K562 (cell line): ENCODE data around the gene ZNF335. TPM values are rescaled to one million over a fixed set of nuclear protein-coding genes. Genes with fewer than 3 reads are reported as not detected.
A peak's percentile ranks its signal among the peaks of the same experiment; 100 is the strongest.

ENCODE experiments used
- CC2D1A ChIP-seq: fragments of 450-650 bp; IDR thresholded peaks from 2 replicates; pipeline ENCODE4 v1.6.1; 2017; ENCODE audit warnings: mild to moderate bottlenecking
- CHD1 ChIP-seq: fragments of 200-600 bp; sonication (generic); IDR thresholded peaks from one replicate; pipeline ENCODE4 v1.6.1; 2012; ENCODE audit warnings: mild to moderate bottlenecking, moderate library complexity, low read length, inconsistent platforms
- DPF2 ChIP-seq: fragments of 450-650 bp; IDR thresholded peaks from 2 replicates; pipeline ENCODE4 v1.6.1; 2016
- E2F3 ChIP-seq: fragments of 250-450 bp; sonication (Bioruptor Pico); IDR thresholded peaks from 2 replicates; pipeline ENCODE4 v1.4.0; 2020; ENCODE audit warnings: mild to moderate bottlenecking
- ESRRB ChIP-seq: fragments of 250-450 bp; sonication (Bioruptor Pico); IDR thresholded peaks from 2 replicates; pipeline ENCODE4 v1.5.0; 2020; ENCODE audit warnings: mild to moderate bottlenecking, moderate library complexity, borderline replicate concordance
- FOXJ2 ChIP-seq: fragments of 200-800 bp; sonication (Bioruptor generic); IDR thresholded peaks from 2 replicates; pipeline ENCODE4 v1.6.1; 2016; ENCODE audit warnings: missing genetic modification characterization, missing compliant biosample characterization
- HCFC1 ChIP-seq: IDR thresholded peaks from 2 replicates; pipeline ENCODE4 v1.6.1; 2012; ENCODE audit warnings: low read depth, low read length, improper control_type of control experiment
- HDAC6 ChIP-seq: IDR thresholded peaks from 2 replicates; pipeline ENCODE4 v1.6.1; 2012; ENCODE audit warnings: low read depth, mild to moderate bottlenecking, control low read depth, inconsistent platforms, low read length, moderate library complexity
- ID3 ChIP-seq, 2 experiments: fragments of 250-450 bp in 1 of 2; fragments of 450-650 bp in 1 of 2; sonication (Bioruptor Pico) in 1 of 2; IDR thresholded peaks; 2 replicates each; pipeline versions ENCODE4 v1.6.1 to v1.8.0; 2016 to 2021; ENCODE audit warnings: mild to moderate bottlenecking in 2 of 2, moderate library complexity in 2 of 2, missing compliant biosample characterization in 1 of 2, missing genetic modification characterization in 1 of 2
- KLF1 ChIP-seq: fragments of 450-650 bp; IDR thresholded peaks from 2 replicates; pipeline ENCODE4 v1.6.1; 2016; ENCODE audit warnings: missing genetic modification characterization, missing compliant biosample characterization
- MAFG ChIP-seq: fragments of 450-650 bp; conservative IDR thresholded peaks from 2 replicates; pipeline ENCODE4 v1.6.1; 2016; ENCODE audit warnings: missing genetic modification characterization, missing compliant biosample characterization
- NRF1 ChIP-seq, 2 experiments: fragments of 450-650 bp; IDR thresholded peaks in 1 of 2; conservative IDR thresholded peaks in 1 of 2; 2 replicates each; pipeline ENCODE4 v1.6.1; 2014; ENCODE audit warnings: mild to moderate bottlenecking in 2 of 2
- RBBP5 ChIP-seq: fragments of 200-600 bp; sonication (generic); IDR thresholded peaks from 2 replicates; pipeline ENCODE4 v1.6.1; 2012; ENCODE audit warnings: borderline replicate concordance, mild to moderate bottlenecking, low read length, control low read depth, inconsistent platforms; ENCODE audit not compliant: insufficient read depth, poor library complexity, severe bottlenecking
- RBM22 ChIP-seq: fragments of 200-400 bp; formaldehyde crosslinking; IDR thresholded peaks from 2 replicates; pipeline ENCODE4 v1.6.1; 2018; ENCODE audit warnings: low read length, low read depth; ENCODE audit not compliant: poor library complexity, severe bottlenecking
- SIRT6 ChIP-seq: IDR thresholded peaks from one replicate; pipeline ENCODE4 v1.6.1; 2012; ENCODE audit warnings: low read depth, mild to moderate bottlenecking, control low read depth, inconsistent platforms, low read length, moderate library complexity
- TAF9B ChIP-seq: fragments of 450-650 bp; IDR thresholded peaks from 2 replicates; pipeline ENCODE4 v1.6.1; 2018; ENCODE audit warnings: mild to moderate bottlenecking; ENCODE audit not compliant: partially characterized antibody
- YY1 ChIP-seq, 3 experiments: IDR thresholded peaks; 2 replicates each; pipeline ENCODE4 v1.6.1; 2011; ENCODE audit warnings: low read length in 2 of 3, mild to moderate bottlenecking in 2 of 3, moderate library complexity in 2 of 3, borderline replicate concordance in 1 of 3, control low read depth in 1 of 3, low read depth in 1 of 3; ENCODE audit not compliant: insufficient read depth in 3 of 3, insufficient replicate concordance in 2 of 3, control insufficient read depth in 1 of 3, insufficient read length in 1 of 3; ENCODE audit errors: extremely low read depth in 1 of 3
- ZC3H11A ChIP-seq: IDR thresholded peaks from 2 replicates; pipeline ENCODE4 v1.6.1; 2012; ENCODE audit warnings: low read depth, low read length, improper control_type of control experiment
- ZKSCAN3 ChIP-seq: fragments of 250-450 bp; sonication (Bioruptor Pico); IDR thresholded peaks from 2 replicates; pipeline ENCODE4 v1.4.0; 2020
- ZNF140 ChIP-seq: fragments of 250-450 bp; sonication (Bioruptor Pico); IDR thresholded peaks from 2 replicates; pipeline ENCODE4 v1.8.0; 2021; ENCODE audit warnings: moderate library complexity, mild to moderate bottlenecking, inconsistent platforms
- ZNF347 ChIP-seq: fragments of 450-650 bp; formaldehyde crosslinking; IDR thresholded peaks from 2 replicates; pipeline ENCODE4 v1.4.0; 2020; ENCODE audit warnings: low read depth, mild to moderate bottlenecking, moderate library complexity
- ZNF507 ChIP-seq: conservative IDR thresholded peaks from 2 replicates; pipeline ENCODE4 v1.6.1; 2017; ENCODE audit warnings: missing genetic modification characterization, missing compliant biosample characterization
- polyA plus RNA-seq, 8 experiments: library from polyadenylated mRNA; depleted of rRNA in 4 of 8; stranded (reverse) in 5 of 8; unstranded in 3 of 8; fragments of >200 nt; fragmentation: Nextera tagmentation in 2 of 8; fragmentation: Illumina TruSeq in 1 of 8; extraction: Ambion mirVana in 2 of 8; extraction: Trizol in 1 of 8; gene quantifications; 2 replicates each; pipeline versions ENCODE4 v1.2.1 to v1.2.3, GENCODE V29; 2011 to 2014; ENCODE audit warnings: inconsistent platforms in 1 of 8, missing spikeins in 1 of 8
- total RNA-seq, 7 experiments: library from RNA; depleted of rRNA in 6 of 7; stranded (reverse); fragments of >200 nt in 6 of 7; fragmentation: Illumina TruSeq in 2 of 7; extraction: Trizol in 2 of 7; gene quantifications; 2 replicates each; pipeline versions ENCODE4 v1.2.1 to v1.2.3, GENCODE V29; 2011 to 2021; ENCODE audit warnings: low replicate concordance in 1 of 7
- TF ChIP-seq, protein P1 (sequence below), 2 experiments: fragments of 450-650 bp; IDR thresholded peaks; 2 replicates each; pipeline ENCODE4 v1.6.1; 2016
- TF ChIP-seq, protein P2 (sequence below): fragments of 450-650 bp; formaldehyde crosslinking; IDR thresholded peaks from 2 replicates; pipeline ENCODE4 v1.4.0; 2020; ENCODE audit warnings: mild to moderate bottlenecking, mixed read lengths

Gene ZNF335
- total and polyA plus RNA-seq, 9 of the 15 experiments (the other 6 are each of a cell fraction or from before 2014, with no cell fraction given), result 0.39 to 16.0 (median 7.6) TPM

GRCh38 chr20:45972500-45973183, 639 bp upstream of the ZNF335 start (continued):
- peak in 2 of 3 experiments; percentile 46 to 74 for TF ChIP-seq YY1 (IDR thresholded peaks at IDR 0.05; ENCODE audit: borderline replicate concordance in 1 of 3, control insufficient read depth in 1 of 3, extremely low read depth in 1 of 3, insufficient read depth in 3 of 3, insufficient read length in 1 of 3, insufficient replicate concordance in 2 of 3, low read depth in 1 of 3, low read length in 2 of 3)
- TF ChIP-seq ZKSCAN3 (CRISPR knock-in tag), result no peak
- no peak for TF ChIP-seq HDAC6
- TF ChIP-seq NRF1 (conservative IDR thresholded peaks at IDR 0.05 in 1 of 2, IDR thresholded peaks at IDR 0.05 in 1 of 2), result peak in 1 of 2 experiments; percentile 71
- no peak for TF ChIP-seq HCFC1
- no peak for TF ChIP-seq E2F3
- TF ChIP-seq, protein P1, sequence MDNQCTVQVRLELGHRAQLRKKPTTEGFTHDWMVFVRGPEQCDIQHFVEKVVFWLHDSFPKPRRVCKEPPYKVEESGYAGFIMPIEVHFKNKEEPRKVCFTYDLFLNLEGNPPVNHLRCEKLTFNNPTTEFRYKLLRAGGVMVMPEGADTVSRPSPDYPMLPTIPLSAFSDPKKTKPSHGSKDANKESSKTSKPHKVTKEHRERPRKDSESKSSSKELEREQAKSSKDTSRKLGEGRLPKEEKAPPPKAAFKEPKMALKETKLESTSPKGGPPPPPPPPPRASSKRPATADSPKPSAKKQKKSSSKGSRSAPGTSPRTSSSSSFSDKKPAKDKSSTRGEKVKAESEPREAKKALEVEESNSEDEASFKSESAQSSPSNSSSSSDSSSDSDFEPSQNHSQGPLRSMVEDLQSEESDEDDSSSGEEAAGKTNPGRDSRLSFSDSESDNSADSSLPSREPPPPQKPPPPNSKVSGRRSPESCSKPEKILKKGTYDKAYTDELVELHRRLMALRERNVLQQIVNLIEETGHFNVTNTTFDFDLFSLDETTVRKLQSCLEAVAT (IDR thresholded peaks at IDR 0.05), result peak in 1 of 2 experiments; percentile 76; a peak in 1 of 4 replicates
- no peak for TF ChIP-seq ID3 (CRISPR knock-in tag; IDR thresholded peaks at IDR 0.05)
- no peak for TF ChIP-seq ID3 (tag; IDR thresholded peaks at IDR 0.05)
- no peak for TF ChIP-seq ZNF140 (CRISPR knock-in tag)
- TF ChIP-seq, protein P2, sequence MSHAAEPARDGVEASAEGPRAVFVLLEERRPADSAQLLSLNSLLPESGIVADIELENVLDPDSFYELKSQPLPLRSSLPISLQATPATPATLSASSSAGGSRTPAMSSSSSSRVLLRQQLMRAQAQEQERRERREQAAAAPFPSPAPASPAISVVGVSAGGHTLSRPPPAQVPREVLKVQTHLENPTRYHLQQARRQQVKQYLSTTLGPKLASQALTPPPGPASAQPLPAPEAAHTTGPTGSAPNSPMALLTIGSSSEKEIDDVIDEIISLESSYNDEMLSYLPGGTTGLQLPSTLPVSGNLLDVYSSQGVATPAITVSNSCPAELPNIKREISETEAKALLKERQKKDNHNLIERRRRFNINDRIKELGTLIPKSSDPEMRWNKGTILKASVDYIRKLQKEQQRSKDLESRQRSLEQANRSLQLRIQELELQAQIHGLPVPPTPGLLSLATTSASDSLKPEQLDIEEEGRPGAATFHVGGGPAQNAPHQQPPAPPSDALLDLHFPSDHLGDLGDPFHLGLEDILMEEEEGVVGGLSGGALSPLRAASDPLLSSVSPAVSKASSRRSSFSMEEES (CRISPR knock-in tag), result no peak
- 0 out of 2 replicates have a peak, but pooled peaks have one; percentile 25 for TF ChIP-seq ZC3H11A
- no peak for TF ChIP-seq ESRRB (CRISPR knock-in tag)
- no peak for TF ChIP-seq CHD1
- peak; percentile 86 for TF ChIP-seq MAFG
- TF ChIP-seq ZNF507 (tag), result no peak
- no peak for TF ChIP-seq CC2D1A
- no peak for TF ChIP-seq SIRT6
- TF ChIP-seq TAF9B, result peak; percentile 92
- TF ChIP-seq ZNF347 (CRISPR knock-in tag), result no peak
- 0 out of 2 replicates have a peak, but pooled peaks have one; percentile 9 for TF ChIP-seq FOXJ2 (tag)
- no peak; the same call in 1 of the 2 replicates for TF ChIP-seq DPF2
- TF ChIP-seq KLF1 (tag), result no peak
- TF ChIP-seq RBBP5, result no peak
- no peak for TF ChIP-seq RBM22
